ENCODE measurements around the gene CCL4L2.
"Not testable (repeated sequence)": the region's sequence is repeated elsewhere in the genome, so short reads cannot be mapped to it uniquely, and the experiment has no call there.

Gene CCL4L2

DNA sequence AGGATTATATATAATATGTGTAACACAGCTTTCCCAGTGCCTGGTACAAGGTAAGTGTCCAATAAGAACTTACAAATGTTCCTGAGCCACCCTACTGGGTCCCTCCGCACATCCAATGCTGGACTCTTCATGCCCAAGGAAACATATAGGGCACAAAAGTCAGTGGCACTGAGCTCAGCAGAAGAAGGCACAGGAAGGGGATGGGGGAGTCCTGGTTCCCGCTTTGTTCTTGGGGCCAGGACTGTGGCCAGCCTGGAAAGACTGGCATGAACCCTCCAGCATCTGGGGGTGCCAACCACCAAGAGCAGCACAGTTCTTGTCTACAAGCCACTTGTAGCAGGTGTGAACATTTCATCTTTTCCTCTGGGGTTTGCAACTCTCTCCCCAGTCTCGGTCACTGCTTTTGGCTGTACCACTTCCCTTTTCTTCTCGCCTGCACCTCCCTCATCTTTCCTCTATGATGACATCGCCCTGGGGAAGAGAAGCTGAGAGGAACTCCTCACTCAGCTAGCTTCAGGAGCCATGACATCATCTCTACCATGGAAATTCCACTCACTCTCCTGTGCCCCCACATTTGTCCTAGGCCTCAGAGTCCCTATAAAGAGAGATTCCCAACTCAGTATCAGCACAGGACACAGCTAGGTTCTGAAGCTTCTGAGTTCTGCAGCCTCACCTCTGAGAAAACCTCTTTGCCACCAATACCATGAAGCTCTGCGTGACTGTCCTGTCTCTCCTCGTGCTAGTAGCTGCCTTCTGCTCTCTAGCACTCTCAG lies at the start of gene CCL4L2:
TSS of gene CCL4L2 (plus strand) at position 625 of the 773 bp plus-strand sequence.
- not testable (repeated sequence) for DNase-seq

GRCh38 chr17:36168836-36169235 lies 42.0 kb upstream of the CCL4L2 start:
- not testable (repeated sequence) for DNase-seq

- not testable (repeated sequence) for DNase-seq
These were observed 34.3 kb upstream of the CCL4L2 start, which contains the start of gene TBC1D3B for GRCh38 chr17:36176536-36176935. TSS of gene TBC1D3B (minus strand) at chr17:36176636. CDS start at chr17:36175050, 1,586 bp downstream.

- not testable (repeated sequence) for DNase-seq
These were observed 29.3 kb upstream of the CCL4L2 start for GRCh38 chr17:36181446-36182175.

- DNase-seq: no peak
These were observed 28.5 kb upstream of the CCL4L2 start for GRCh38 chr17:36182176-36183000.

DNA sequence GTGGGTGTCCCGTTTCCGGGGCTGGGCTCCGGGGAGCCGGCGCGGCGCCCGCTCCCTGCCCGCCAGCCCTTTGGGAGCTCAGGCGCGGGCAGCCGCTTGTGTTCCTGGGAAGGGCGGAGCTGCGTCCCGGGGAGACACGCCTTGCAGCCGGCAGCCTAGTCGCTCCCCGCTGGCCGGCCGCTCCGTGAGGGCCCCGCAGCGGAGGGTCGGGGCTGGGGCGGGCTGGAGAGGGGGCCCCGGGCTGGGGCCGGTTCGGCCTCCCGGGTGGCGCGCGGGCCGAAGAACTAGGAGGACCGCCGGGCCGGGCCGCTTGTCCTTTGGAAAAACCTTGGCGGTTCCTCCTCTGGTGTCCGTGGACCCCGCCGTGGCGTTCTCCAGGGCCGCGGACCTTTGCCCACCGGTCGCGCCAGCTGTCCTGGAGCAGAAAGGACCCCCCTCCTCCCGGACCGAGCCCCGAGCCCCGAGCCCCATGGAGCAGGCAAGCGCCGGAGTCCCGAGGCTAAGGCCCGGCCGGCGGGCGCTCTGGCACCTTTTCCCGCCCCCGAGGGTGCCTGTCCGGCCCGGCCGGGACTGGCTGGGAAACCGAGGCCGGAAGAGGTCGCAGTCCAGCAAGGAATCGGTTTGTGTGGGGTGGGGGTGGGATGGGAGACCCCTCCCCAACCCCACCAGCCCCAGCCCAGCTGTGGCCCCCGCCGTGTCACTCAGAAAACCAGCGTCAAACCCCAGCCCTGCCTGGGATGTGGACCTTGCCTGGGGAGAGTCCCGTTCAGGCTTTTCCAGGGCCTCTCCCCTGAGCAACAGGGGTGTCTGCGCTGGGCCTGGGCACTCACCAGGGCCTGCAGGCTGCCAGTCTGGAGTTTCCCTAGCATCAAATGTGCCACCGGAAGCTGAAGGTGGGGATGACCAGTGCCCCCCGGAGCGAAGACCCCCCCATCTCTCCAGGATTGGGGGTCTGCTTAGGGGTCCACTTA lies 27.6 kb upstream of the CCL4L2 start:
- peak; percentile 35 for DNase-seq

- no peak for DNase-seq
These were observed 26.7 kb upstream of the CCL4L2 start for GRCh38 chr17:36184023-36184765.

GRCh38 chr17:36185416-36185815 lies 25.4 kb upstream of the CCL4L2 start:
- no peak for DNase-seq

GRCh38 chr17:36186810-36187763 lies 23.8 kb upstream of the CCL4L2 start:
- not testable (repeated sequence) for DNase-seq

DNA sequence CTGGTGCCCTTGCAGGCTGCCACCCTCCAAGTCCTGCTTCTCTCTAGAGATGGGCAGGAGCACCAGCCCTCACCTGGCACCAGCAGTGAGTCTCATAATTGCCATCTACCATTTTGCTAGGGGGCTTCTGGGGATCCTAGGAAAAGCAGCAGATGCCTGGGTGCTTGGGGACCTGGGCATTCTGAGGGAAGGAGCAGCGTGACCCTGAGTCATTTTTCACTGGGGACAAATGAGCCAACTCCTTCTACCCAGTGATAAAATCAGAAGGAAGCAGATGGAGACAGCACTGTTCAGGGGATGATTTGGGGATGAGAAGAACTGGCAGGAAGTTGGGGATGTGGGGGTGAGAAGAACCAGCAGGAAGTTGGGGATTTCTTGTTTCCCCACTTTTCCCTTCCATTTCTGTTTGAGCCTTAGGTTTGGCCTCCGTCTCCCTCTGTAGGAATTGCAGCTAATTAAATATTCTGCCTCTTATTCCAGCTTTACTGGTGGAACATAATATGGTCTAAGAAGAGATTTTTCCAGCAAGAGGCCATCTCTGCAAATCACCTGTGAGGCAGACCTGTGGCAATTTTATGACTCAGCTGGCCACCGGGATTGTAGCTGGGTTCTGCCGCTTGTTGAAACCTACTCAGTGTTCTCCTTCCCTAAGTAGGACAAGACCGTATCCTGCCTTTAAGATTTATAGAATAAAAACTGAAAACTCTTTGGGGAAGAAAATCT lies 22.8 kb upstream of the CCL4L2 start:
- not testable (repeated sequence) for DNase-seq

DNA sequence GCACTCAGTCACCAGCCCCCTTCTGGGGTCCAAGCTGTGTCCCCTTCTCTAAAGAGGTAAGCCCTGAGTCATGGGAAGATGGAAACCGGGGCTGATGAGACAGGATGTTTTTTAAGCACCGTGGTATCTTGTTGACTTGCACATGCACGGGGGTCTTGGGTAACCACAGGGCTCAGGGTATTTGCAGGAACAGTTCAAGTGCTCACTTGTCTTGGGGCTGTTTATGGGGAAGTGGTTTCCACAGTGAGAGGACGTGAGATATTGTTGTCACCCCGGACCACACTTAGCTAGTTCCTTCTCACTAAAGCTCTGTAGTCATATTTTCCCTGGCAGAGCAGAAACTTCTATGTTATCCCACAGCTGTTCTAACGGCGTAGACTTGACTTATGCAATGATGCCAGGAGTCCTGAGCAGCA lies 22.0 kb upstream of the CCL4L2 start:
- no peak for DNase-seq

GRCh38 chr17:36189993-36190392 lies 20.9 kb upstream of the CCL4L2 start:
- not testable (repeated sequence) for DNase-seq

DNA sequence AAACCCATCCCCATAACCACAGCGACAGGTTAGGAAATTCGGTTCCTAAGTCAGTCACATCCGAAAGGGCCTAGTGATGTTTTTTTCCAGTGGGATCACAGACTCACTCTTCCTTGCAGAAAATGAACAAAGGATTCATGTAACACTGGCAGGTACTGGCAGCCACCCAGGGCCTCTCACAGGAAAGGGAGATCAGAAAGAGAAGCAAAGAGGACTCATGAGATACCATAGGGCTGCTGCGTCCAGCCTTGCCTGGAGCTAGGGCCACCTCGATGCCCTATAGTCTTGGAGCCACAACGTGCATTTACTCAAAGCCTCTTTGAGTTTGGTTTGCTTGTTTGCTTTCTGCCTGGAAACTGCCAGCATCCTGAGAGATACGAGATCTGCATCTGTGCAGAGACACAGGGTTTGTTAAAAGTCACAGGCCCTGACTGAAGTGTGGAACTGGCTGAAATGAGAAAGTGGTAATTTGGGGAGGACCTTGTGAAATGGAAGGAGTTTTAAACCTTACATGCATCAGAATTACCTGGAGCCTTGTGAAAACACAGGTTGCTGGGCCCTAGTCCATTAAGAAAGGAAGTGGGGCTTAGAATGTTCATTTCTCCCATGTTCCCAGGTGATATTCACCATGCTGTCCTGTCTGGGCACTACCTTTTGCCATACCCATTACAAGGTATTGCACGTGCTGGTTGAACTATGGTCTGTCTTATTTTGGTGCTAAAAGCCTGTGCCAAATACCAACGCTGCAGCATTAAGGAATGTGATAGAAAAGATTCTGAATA lies 20.1 kb upstream of the CCL4L2 start:
- not testable (repeated sequence) for DNase-seq

DNA sequence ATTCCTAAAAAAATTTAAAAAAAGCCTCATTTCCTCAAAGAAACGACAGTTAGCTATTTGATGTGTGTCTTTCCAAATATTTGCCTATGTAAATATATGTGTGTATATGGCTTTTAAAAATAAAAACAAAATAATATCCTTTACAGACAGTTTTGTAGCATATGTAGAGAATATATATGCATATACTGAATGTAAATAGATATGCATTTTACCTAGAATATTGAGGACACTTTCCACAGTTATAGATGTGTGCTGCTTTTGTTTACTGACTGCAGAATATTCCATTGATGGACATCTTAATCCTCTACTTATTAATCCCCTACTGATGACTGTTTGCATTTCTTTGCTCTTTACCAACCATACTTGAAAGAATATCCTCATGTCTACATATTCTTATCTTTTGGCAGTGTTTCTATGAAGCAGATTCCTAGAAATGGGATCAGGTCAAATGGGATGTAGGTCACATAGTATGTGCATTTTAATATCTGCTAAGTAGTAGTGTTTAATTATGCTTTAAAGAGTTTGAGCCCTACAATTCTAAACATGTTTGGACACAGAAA lies 17.6 kb upstream of the CCL4L2 start:
- no peak for DNase-seq

GRCh38 chr17:36194147-36194831 lies 16.6 kb upstream of the CCL4L2 start:
- DNase-seq: not testable (repeated sequence)

GRCh38 chr17:36194832-36195433 lies 15.9 kb upstream of the CCL4L2 start:
- not testable (repeated sequence) for DNase-seq
